SJSA1 (cell line): Measurements from ENCODE around the gene ZNF574. TPM values are rescaled to one million over a fixed set of nuclear protein-coding genes. Genes with fewer than 3 reads are reported as not detected.
"Not testable (repeated sequence)": the region's sequence is repeated elsewhere in the genome, so short reads cannot be mapped to it uniquely, and the experiment has no call there.

Source experiments
- DNase-seq, 2 experiments: peaks; one replicate each; pipeline ENCODE4 v3.0.0-alpha.2; 2015 to 2020; ENCODE audit warnings: low spot score in 2 of 2, low read depth in 1 of 2
- H3K27ac ChIP-seq: fragments of 250-450 bp; sonication (Bioruptor Pico); 2 replicates; pipeline ENCODE4 v1.5.1; 2020; ENCODE audit warnings: mild to moderate bottlenecking, moderate library complexity
- H3K27me3 ChIP-seq: fragments of 250-450 bp; sonication (Bioruptor Pico); replicated peaks from 2 replicates; pipeline ENCODE4 v1.5.1; 2020; ENCODE audit warnings: mild to moderate bottlenecking, moderate library complexity
- H3K36me3 ChIP-seq: fragments of 250-450 bp; sonication (Bioruptor Pico); 2 replicates; pipeline ENCODE4 v1.5.1; 2020; ENCODE audit warnings: mild to moderate bottlenecking
- H3K4me1 ChIP-seq: fragments of 250-450 bp; sonication (Bioruptor Pico); replicated peaks from 2 replicates; pipeline ENCODE4 v1.6.1; 2021; ENCODE audit warnings: mild to moderate bottlenecking
- H3K4me3 ChIP-seq: fragments of 250-450 bp; sonication (Bioruptor Pico); 2 replicates; pipeline ENCODE4 v1.5.1; 2020; ENCODE audit warnings: mild to moderate bottlenecking
- H3K9me3 ChIP-seq: fragments of 250-450 bp; sonication (Bioruptor Pico); replicated peaks from 2 replicates; pipeline ENCODE4 v1.5.1; 2020; ENCODE audit warnings: mild to moderate bottlenecking
- total RNA-seq: library from RNA; depleted of rRNA; stranded (reverse); fragments of >200 nt; shearing (Covaris generic); gene quantifications from 2 replicates; pipeline ENCODE4 v1.2.3, GENCODE V29; 2014; rRNA removed

Gene ZNF574, protein sequence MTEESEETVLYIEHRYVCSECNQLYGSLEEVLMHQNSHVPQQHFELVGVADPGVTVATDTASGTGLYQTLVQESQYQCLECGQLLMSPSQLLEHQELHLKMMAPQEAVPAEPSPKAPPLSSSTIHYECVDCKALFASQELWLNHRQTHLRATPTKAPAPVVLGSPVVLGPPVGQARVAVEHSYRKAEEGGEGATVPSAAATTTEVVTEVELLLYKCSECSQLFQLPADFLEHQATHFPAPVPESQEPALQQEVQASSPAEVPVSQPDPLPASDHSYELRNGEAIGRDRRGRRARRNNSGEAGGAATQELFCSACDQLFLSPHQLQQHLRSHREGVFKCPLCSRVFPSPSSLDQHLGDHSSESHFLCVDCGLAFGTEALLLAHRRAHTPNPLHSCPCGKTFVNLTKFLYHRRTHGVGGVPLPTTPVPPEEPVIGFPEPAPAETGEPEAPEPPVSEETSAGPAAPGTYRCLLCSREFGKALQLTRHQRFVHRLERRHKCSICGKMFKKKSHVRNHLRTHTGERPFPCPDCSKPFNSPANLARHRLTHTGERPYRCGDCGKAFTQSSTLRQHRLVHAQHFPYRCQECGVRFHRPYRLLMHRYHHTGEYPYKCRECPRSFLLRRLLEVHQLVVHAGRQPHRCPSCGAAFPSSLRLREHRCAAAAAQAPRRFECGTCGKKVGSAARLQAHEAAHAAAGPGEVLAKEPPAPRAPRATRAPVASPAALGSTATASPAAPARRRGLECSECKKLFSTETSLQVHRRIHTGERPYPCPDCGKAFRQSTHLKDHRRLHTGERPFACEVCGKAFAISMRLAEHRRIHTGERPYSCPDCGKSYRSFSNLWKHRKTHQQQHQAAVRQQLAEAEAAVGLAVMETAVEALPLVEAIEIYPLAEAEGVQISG
- total RNA-seq: 20.6 and 23.0 TPM in 2 replicates

- H3K9me3 ChIP-seq: no peaks in the 10 kb centered on the region
- peak; percentile 99 for DNase-seq
- H3K4me1 ChIP-seq: peaks cover 32% of the 10 kb centered on the region
- H3K27ac ChIP-seq: peak within 1 kb of the TSS; percentile 93
- H3K4me3 ChIP-seq: peak within 1 kb of the TSS; percentile 89
- H3K36me3 ChIP-seq: peaks cover 32% of the 10 kb centered on the region
- H3K27me3 ChIP-seq: no peaks in the 10 kb centered on the region
Measured at GRCh38 chr19:42075616-42076379, at the start of gene ZNF574. TSS of gene ZNF574 (plus strand) at chr19:42076166. CDS start at chr19:42078607, 2,441 bp downstream.

- H3K4me1 ChIP-seq: no peaks in the 10 kb centered on the region
- H3K27me3 ChIP-seq: no peaks in the 10 kb centered on the region
- H3K4me3 ChIP-seq: no peak overlapping the region
- H3K36me3 ChIP-seq: no peaks in the 10 kb centered on the region
- H3K9me3 ChIP-seq: no peaks in the 10 kb centered on the region
- no peak for DNase-seq
- H3K27ac ChIP-seq: no peak overlapping the region
Measured at GRCh38 chr19:42028304-42029216, 47.4 kb upstream of the ZNF574 start.

DNA sequence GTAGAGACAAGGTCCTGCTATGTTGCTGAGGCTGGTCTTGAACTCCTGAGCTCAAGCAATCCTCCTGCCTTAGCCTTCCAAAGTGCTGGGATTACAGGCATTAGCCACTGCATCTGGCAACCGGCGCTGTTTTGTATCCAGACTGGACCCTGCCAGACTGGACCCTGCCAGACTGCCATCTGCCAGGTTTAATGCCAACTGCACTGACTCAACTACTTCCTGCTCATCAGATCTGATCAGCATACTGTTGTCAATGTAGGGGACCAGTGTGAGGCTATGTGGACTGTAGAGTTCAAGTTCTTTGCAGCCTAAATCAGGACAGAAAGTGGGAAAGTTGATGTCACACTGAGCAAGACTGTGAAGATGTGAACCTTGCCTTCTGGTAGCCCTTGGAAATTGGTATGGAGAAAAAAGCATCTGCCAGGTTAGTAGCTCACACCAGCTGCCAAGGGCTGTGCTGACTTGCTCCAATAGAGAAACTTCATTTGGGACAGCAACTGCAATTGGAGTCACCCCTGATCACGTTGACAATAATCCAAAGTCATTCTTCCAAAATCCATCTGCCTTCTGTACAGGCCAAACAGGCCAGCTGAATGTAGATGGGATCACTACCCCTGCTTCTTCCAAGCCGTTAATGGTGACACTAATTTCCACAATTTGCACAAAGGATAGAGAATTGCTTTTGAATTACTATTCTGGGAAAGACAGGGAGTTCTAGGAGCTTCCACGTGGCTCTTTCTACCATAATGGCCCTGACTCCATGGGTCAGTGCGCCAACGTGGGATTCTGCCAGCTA is 45.1 kb upstream of the ZNF574 start:
- Histone ChIP-seq H3K9me3 (no peaks in the 10 kb centered on the region), H3K4me1 (peaks cover 5% of the 10 kb centered on the region; the same call in 1 of the 2 replicates), H3K27ac (no peak overlapping the region), H3K4me3 (no peak overlapping the region), H3K36me3 (no peaks in the 10 kb centered on the region), H3K27me3 (no peaks in the 10 kb centered on the region)
- no peak for DNase-seq

DNA sequence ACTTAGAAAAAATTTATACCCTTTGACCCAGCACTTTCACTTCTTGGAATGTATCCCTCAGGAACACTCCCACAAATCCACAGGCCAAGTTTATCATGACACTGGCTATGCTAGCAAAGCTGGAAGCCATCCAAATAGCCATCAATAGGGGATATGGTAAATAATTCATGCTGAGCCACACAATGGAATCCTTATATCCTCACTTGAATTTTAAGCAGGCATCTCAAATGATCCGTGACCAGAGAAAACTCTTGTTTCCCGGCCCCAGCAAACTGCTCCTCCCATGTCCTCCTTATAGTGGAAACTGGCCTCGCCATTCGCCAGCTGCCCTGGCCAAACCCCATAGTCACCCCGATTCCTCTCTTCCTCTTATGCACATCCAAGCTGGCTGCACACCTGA is 43.5 kb upstream of the ZNF574 start:
- H3K9me3 ChIP-seq: no peaks in the 10 kb centered on the region

GRCh38 chr19:42033413-42033812 is 42.6 kb upstream of the ZNF574 start:
- Histone ChIP-seq H3K27ac (no peak overlapping the region), H3K4me1 (peaks cover 5% of the 10 kb centered on the region; the same call in 1 of the 2 replicates), H3K4me3 (no peak overlapping the region), H3K9me3 (no peaks in the 10 kb centered on the region), H3K27me3 (no peaks in the 10 kb centered on the region), H3K36me3 (no peaks in the 10 kb centered on the region)
- no peak for DNase-seq

More for the DNA sequence above, 43.5 kb upstream of the ZNF574 start:
- Histone ChIP-seq H3K36me3 (no peaks in the 10 kb centered on the region), H3K27me3 (no peaks in the 10 kb centered on the region), H3K4me1 (peaks cover 5% of the 10 kb centered on the region; the same call in 1 of the 2 replicates), H3K27ac (no peak overlapping the region), H3K4me3 (no peak overlapping the region)
- no peak for DNase-seq

DNA sequence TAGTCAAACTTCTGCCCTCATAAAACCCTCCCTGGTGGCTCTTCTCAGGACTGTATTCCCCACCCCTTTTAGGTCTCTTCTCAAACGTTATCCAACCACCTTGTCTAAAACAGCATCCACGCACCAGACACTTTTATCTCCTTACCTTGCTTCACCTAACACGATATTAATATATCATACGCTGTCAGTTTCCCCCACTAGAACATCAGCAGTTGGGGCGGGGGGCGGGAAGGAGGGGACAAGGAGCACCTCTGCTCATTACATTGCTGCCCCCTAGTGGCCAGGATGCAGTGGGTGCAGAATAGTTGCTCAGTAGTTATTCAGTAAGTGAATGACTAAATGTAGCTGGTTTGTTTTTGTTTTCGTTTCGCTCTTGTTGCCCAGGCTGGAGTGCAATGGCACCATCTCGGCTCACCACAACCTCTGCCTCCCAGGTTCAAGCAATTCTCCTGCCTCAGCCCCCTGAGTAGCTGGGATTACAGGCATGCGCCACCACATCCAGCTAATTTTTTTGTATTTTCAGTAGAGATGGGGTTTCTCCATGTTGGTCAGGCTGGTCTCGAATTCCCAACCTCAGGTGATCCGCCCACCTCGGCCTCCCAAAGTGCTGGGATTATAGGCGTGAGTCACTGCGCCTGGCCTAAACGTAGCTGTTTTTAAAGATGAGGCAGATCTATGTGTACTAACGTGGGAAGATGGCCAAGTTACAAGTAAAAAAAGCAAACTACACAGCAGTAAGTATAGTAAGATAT is 41.1 kb upstream of the ZNF574 start:
- H3K27me3 ChIP-seq, H3K4me1 ChIP-seq, H3K36me3 ChIP-seq, H3K9me3 ChIP-seq: not testable (repeated sequence)
- Histone ChIP-seq H3K27ac (peak overlapping the region; percentile 25; the same call in 1 of the 2 replicates), H3K4me3 (peak overlapping the region; percentile 34)
- peak; percentile 56 to 71 for DNase-seq

DNA sequence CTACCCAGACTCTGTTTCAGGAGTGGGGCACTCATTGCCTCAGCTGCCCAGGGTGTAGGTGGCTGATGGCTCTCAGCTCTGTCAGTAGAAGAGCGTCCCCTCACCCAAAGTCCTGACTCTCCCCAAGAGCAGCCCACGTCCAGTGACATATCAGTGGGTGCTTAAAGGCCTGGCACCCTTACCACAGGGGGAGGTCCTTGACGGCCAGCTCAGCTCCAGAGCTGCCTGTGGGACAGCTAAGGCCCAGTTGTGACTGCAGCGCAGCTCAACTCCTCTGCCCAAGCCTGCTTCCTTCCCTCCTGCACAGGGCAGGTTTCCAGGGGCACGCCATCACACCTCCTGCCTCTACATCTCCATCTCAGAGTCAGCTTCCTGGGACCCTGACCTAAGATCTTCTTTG is 38.3 kb upstream of the ZNF574 start:
- Histone ChIP-seq H3K27ac (no peak overlapping the region), H3K4me1 (peaks cover 5% of the 10 kb centered on the region; the same call in 1 of the 2 replicates), H3K4me3 (no peak overlapping the region), H3K27me3 (no peaks in the 10 kb centered on the region), H3K36me3 (no peaks in the 10 kb centered on the region), H3K9me3 (no peaks in the 10 kb centered on the region)
- DNase-seq: no peak

DNA sequence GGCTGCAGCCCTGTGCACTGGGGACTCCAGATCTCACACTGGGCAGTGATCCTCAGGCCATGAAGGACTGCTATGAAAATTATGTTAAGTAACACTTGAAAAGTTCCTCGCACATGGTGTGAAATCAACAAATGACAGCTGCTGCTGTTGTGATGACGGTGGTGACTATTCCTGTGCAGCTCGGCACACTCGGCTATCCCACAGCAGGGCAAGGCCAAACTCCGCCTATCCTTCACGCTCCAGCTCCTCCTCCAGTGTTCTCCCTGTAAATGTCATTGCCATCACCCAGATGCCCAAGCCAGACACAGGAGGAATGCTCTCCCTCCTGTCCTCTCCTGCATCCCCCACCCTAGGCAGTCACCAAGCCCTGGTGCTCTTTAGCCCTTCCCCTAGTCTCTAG is 37.3 kb upstream of the ZNF574 start:
- H3K4me3 ChIP-seq: no peak overlapping the region
- H3K9me3 ChIP-seq: no peaks in the 10 kb centered on the region
- no peak overlapping the region for H3K27ac ChIP-seq
- peaks cover 5% of the 10 kb centered on the region; the same call in 1 of the 2 replicates for H3K4me1 ChIP-seq
- no peaks in the 10 kb centered on the region for H3K36me3 ChIP-seq
- no peak for DNase-seq
- peaks cover 4% of the 10 kb centered on the region; the same call in 1 of the 2 replicates for H3K27me3 ChIP-seq

DNA sequence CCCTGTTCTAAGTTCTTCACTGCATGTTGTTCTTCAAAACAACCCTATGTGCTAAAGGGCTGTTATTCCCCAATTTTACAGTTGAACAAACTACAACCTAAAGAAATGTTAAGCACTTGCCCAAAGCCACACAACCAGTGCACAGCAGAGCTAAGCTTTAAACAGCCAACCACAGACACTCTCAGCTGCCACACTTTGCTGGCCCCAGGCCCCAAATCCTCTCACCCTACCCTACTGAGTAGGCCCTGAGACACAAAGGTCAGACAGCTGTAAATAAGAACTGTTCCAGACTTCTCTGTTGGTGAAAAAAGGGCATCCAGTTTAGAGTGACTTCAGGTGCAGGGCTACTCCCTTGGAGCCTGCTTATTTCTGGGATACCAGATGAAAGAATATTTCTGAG is 35.9 kb upstream of the ZNF574 start:
- H3K27ac ChIP-seq: no peak overlapping the region
- peaks cover 3% of the 10 kb centered on the region; the same call in 1 of the 2 replicates for H3K4me1 ChIP-seq
- no peaks in the 10 kb centered on the region for H3K9me3 ChIP-seq
- H3K4me3 ChIP-seq: no peak overlapping the region
- H3K27me3 ChIP-seq: peaks cover 15% of the 10 kb centered on the region; the same call in 1 of the 2 replicates
- no peaks in the 10 kb centered on the region for H3K36me3 ChIP-seq
- DNase-seq: no peak

DNA sequence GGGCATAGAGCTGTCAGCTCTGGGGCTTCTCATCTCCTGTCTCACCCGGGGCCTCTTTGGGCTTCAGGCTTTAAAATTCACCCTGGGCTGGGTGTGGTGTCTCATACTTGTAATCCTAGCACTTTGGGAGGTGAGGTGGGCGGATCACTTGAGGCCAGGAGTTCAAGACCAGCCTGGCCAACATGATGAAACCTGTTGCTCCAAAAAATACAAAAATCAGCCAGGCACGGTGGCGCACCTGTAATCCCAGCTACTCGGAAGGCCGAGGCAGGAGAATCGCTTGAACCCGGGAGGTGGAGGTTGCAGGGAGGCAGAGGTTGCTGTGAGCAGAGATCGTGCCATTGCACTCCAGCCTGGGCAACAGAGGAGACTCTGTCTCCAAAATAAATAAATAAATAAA is 35.5 kb upstream of the ZNF574 start:
- not testable (repeated sequence) for H3K4me3 ChIP-seq, H3K27ac ChIP-seq
- peaks cover 17% of the 10 kb centered on the region; the same call in 1 of the 2 replicates for H3K27me3 ChIP-seq

GRCh38 chr19:42042455-42043170 is 33.4 kb upstream of the ZNF574 start:
- Histone ChIP-seq H3K27ac (no peak overlapping the region), H3K27me3 (peaks cover 22% of the 10 kb centered on the region; the same call in 1 of the 2 replicates), H3K36me3 (no peaks in the 10 kb centered on the region), H3K9me3 (no peaks in the 10 kb centered on the region), H3K4me3 (no peak overlapping the region), H3K4me1 (no peaks in the 10 kb centered on the region)
- DNase-seq: no peak

More for the DNA sequence above, 35.5 kb upstream of the ZNF574 start:
- H3K36me3 ChIP-seq, H3K9me3 ChIP-seq, H3K4me1 ChIP-seq, DNase-seq: not testable (repeated sequence)
